HEK293 (cell line): ENCODE data around the gene KDM4B.
"Not testable (repeated sequence)": the region's sequence is repeated elsewhere in the genome, so short reads cannot be mapped to it uniquely, and the experiment has no call there.

Experiments
- CTCF ChIP-seq: fragments of 450-650 bp; formaldehyde crosslinking; IDR thresholded peaks from 2 replicates; pipeline ENCODE4 v1.5.1; 2016; ENCODE audit warnings: missing biosample characterization, missing genetic modification characterization
- TSHZ1 ChIP-seq: fragments of 450-650 bp; formaldehyde crosslinking; IDR thresholded peaks from 2 replicates; pipeline ENCODE4 v1.5.1; 2016; ENCODE audit warnings: missing biosample characterization, missing genetic modification characterization, borderline replicate concordance
- ZNF121 ChIP-seq: fragments of 450-650 bp; formaldehyde crosslinking; IDR thresholded peaks from 2 replicates; pipeline ENCODE4 v1.5.1; 2016; ENCODE audit warnings: missing biosample characterization, missing genetic modification characterization
- ZNF148 ChIP-seq: fragments of 450-650 bp; formaldehyde crosslinking; IDR thresholded peaks from 2 replicates; pipeline ENCODE4 v1.5.0; 2017; ENCODE audit warnings: missing biosample characterization, missing genetic modification characterization, borderline replicate concordance
- ZNF404 ChIP-seq: fragments of 450-650 bp; formaldehyde crosslinking; IDR thresholded peaks from 2 replicates; pipeline ENCODE4 v1.5.1; 2017; ENCODE audit warnings: missing biosample characterization, missing genetic modification characterization

- TF ChIP-seq TSHZ1; CTCF (tag by site-specific recombination); ZNF404; ZNF121 (tag by site-specific recombination); ZNF148 (tag by site-specific recombination): not testable (repeated sequence)
Observed at GRCh38 chr19:4941638-4942169, 27.2 kb upstream of the KDM4B start.
